ENCODE results near the gene SLC25A38.

SLC25A38 gene

DNA sequence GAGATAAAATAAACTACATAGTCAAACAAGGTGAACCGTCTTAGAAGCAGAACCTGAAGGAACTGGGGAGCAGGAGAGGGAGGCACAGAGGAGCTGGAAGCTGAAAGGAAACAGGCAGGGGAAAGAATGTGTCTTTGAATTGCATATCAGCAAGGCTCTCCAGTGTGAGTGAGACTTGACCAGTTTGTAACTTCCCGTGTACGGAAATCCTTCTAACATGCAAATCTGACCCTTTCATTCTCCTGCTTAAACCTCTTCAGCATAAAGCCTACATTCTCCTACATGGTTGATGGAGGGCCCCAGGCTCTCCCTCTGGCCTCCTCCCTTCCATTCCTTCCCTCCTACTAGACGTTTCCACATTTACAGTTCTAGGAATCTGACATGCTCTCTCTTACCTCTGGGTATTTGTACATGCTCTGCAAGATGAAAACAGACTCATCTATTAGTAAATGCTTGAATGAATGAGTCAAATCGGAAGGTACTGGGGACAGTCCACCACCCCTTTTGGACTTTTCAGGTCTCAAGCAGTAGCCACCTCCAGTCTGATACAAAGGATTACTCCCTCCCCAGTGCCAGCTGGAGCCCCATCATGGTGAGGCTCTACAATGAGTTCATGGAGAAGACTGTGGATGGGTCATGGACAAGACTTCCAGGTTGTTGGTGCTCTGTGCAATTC lies 6.1 kb upstream of the SLC25A38 start:
- DNase-seq (ENCODE audit: low read depth, low spot score), result no peak
- ChIA-PET CTCF (interaction anchor here (1.0 to 3.2 kb wide), 2 partner anchors 88 to 251 kb away, joined by 3 to 13 read pairs; no protein-coding TSS in a partner anchor), POLR2A (no interaction called here)
- no peak overlapping the region for H3K4me3 ChIP-seq (ENCODE audit: low read depth, low read length)
- TF ChIP-seq, protein P1, sequence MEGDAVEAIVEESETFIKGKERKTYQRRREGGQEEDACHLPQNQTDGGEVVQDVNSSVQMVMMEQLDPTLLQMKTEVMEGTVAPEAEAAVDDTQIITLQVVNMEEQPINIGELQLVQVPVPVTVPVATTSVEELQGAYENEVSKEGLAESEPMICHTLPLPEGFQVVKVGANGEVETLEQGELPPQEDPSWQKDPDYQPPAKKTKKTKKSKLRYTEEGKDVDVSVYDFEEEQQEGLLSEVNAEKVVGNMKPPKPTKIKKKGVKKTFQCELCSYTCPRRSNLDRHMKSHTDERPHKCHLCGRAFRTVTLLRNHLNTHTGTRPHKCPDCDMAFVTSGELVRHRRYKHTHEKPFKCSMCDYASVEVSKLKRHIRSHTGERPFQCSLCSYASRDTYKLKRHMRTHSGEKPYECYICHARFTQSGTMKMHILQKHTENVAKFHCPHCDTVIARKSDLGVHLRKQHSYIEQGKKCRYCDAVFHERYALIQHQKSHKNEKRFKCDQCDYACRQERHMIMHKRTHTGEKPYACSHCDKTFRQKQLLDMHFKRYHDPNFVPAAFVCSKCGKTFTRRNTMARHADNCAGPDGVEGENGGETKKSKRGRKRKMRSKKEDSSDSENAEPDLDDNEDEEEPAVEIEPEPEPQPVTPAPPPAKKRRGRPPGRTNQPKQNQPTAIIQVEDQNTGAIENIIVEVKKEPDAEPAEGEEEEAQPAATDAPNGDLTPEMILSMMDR (IDR thresholded peaks at IDR 0.05; ENCODE audit: insufficient read depth, low read length, missing control alignments), result no peak

DNA sequence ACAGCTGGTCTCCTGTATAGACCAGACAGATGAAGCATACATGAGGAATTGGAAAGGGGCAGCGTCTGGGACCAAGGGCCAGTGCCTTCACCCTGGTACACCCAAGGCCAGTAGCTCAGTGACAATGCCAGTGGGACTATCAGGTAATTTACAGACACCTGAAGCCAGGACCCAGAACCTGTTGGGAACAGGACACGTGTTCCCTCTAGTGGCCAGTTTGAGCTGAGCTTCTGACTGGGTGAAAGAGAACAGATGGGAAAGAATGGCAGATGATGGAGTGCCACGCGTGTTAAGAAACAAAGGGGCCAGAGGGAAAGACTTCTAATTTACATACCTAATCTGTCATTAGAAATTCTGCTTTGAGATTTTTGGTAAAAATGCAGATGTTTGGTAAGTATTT lies 5.1 kb upstream of the SLC25A38 start:
- TF ChIP-seq, protein P1 (IDR thresholded peaks at IDR 0.05; ENCODE audit: insufficient read depth, low read length, missing control alignments), result peak; percentile 59
- H3K4me3 ChIP-seq (ENCODE audit: low read depth, low read length), result no peak overlapping the region
- POLR2A ChIA-PET, result no interaction called here
- no peak for DNase-seq (ENCODE audit: low read depth, low spot score)
- CTCF ChIA-PET, result interaction anchor here (0.6 to 3.2 kb wide), 4 partner anchors 8 to 252 kb away, joined by 3 to 13 read pairs (median 3); no protein-coding TSS in a partner anchor

DNA sequence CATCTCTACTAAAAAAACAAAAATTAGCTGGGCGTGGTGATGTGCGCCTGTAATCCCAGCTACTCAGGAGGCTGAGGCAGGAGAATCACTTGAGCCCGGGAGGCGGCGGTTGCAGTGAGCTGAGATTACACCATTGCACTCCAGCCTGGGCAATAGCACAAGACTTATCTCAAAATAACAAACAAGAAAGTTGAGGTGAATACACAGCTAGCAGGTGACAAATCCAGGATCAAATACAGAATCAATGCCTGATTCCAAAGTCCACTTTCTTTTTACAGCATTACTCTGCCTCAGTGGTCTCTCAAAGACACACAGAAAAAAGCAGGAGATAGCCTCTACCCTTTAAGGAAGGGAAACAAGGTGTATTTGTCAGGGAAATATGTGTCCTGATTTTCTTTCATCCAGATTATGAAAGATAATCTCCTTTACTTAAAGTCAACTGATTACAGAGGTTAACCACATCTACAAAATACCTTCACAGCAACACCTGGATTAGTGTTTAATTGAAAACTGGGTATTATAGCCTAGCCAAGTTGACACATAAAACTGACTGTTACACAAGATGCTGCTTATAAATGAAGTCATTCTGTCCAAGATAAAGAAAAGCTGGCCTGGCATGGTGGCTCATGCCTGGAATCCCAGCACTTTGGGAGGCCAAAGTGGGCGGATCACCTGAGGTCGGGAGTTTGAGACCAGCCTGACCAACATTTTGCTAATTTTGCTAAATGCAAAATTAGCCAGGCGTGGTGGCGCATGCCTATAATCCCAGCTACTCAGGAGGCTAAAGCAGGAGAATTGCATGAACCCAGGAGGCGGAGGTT lies 4.0 kb upstream of the SLC25A38 start:
- DNase-seq (ENCODE audit: low read depth, low spot score), result no peak
- POLR2A ChIA-PET, result no interaction called here
- no peak overlapping the region for H3K4me3 ChIP-seq (ENCODE audit: low read depth, low read length)
- CTCF ChIA-PET, result interaction anchor here (0.7 to 3.2 kb wide), 3 partner anchors 16 to 263 kb away, joined by 3 to 13 read pairs (median 3); no protein-coding TSS in a partner anchor
- TF ChIP-seq, protein P1 (IDR thresholded peaks at IDR 0.05; ENCODE audit: insufficient read depth, low read length, missing control alignments), result no peak

DNA sequence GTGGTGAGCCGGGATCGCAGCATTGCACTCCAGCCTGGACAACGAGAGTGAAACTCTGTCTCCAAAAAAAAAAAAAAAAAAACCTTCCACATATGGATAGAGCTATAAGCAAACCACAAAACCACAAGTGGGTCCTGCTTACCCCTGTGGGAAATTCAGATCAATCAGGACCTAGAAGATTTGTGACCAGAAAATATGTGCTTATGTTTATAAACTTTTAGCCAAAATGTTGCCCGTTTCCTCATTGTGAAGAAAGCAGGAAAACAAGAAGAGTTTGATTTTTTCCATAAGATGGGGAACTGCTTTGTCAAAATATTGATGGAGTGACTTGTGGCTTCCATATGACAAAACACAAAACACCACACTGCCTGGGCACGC lies 3.4 kb upstream of the SLC25A38 start:
- TF ChIP-seq, protein P1 (IDR thresholded peaks at IDR 0.05; ENCODE audit: insufficient read depth, low read length, missing control alignments), result no peak
- DNase-seq (ENCODE audit: low read depth, low spot score), result no peak
- H3K4me3 ChIP-seq (ENCODE audit: low read depth, low read length), result no peak overlapping the region
- ChIA-PET POLR2A (no interaction called here), CTCF (interaction anchor here (0.7 to 3.2 kb wide), 2 partner anchors 254 to 264 kb away, joined by 3 to 13 read pairs; no protein-coding TSS in a partner anchor)

DNA sequence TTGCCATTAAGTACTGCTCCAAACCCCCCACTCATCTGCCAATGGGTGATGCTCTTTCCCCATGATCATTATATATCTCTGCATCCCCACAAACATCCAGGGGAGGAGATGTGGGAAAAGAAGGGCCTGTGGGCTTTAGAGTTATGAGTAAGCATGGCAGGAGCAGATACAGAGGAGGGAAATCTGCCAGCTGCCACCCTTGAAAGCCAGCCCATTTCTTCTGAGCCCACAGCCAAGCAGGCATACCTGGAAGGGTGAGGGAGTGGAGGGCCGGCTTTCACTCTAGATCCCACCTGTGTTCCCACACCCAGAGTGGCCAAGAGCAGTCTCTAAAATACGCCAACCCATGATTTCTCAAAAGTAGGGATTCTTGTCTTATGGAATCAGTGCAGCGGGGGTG lies 1.7 kb upstream of the SLC25A38 start:
- H3K4me3 ChIP-seq (ENCODE audit: low read depth, low read length), result no peak overlapping the region
- TF ChIP-seq, protein P1 (IDR thresholded peaks at IDR 0.05; ENCODE audit: insufficient read depth, low read length, missing control alignments), result no peak
- no peak for DNase-seq (ENCODE audit: low read depth, low spot score)
- CTCF ChIA-PET, result no interaction called here
- POLR2A ChIA-PET, result no interaction called here
